Kasumi-1 (cell line): ENCODE data around the gene PRLR.
"Not testable (repeated sequence)": the region's sequence is repeated elsewhere in the genome, so short reads cannot be mapped to it uniquely, and the experiment has no call there.

Experiments used
- DNase-seq, 2 experiments: peaks; one replicate each; lab custom pipeline; 2025; lab: John Stamatoyannopoulos, UW

The PRLR gene

DNA sequence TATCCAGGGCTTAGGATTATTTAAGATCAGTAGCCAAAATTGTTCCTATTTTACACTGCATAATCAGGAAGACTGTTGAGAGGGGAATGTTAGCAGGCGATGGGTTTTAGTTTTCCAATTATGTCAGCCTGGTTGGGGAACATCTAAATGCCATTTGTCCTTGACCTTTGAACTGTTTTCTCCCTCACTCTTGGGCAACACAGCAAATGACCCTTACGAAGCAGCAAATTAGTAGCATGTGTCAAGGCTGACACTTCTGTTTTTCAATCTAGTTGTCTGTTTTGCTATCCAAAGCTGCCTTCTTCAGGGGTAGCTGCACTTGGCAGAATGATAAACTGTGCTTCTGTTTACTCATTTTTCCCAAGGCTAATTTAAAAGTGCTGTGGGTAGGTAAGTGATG lies 104.5 kb downstream of the PRLR start:
- DNase-seq: no peak

DNA sequence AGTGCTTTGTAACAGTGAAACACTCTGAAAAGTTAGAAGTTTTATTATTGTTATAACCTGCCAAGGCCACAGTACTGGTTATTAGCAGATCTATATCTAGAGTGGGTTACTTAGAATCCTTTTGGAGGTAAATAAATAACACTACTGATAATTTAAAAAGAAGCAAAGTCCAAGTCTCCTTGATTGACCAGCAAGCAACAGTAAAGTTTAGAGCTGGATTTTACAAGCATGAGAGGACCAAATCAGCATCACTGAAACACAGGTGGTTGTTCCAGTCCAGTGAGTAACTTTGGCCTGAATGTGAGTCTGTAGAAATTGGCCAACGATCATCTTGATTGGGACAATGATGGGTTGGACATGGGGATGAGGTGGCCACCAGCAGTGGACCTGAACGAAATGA lies 105.4 kb downstream of the PRLR start:
- no peak for DNase-seq

DNA sequence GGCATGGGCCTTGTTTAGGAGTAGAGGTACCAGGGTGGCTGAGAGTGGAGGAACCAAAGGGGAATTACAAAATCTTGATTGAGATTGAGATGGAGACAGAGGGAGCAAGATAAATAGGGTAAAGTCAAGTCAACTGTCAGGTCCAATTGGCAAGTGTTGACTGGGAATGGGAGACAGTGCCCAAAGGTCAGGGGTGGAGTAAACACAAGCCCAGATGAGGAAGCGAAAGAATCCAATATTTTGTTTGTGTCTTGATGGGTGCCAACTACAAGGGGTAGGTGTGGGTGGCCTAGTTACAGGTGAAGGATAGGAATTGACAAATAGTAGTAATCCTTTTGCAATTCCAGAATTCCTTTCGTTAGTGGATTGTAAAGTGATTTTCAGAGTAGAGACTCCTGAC lies 107.5 kb downstream of the PRLR start:
- DNase-seq: no peak

- DNase-seq: no peak
Measured at GRCh38 chr5:35120715-35121114, 109.6 kb downstream of the PRLR start.

DNA sequence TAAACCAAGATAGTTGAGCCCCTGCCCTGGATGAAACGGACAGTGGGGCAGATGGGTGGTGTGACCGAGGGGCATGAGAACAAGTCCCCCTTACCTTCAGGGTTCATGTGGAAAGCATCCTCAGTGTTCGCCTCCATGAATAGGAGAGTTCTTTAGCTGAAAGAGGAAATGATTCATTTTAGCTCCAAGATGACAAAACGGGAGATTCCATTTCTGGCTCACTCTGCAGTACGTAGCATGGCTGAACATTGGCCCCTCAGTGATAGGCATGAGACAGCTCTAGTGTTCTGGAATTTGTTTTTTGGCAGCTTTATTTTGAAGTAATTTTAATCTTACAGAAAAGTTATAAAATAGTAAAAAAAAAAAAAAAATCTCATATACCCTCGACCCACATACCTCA lies 112.3 kb downstream of the PRLR start:
- DNase-seq: no peak

GRCh38 chr5:35115920-35116319 lies 114.4 kb downstream of the PRLR start:
- DNase-seq: no peak

- DNase-seq: no peak
Measured at GRCh38 chr5:35114698-35115097, 115.6 kb downstream of the PRLR start.

DNA sequence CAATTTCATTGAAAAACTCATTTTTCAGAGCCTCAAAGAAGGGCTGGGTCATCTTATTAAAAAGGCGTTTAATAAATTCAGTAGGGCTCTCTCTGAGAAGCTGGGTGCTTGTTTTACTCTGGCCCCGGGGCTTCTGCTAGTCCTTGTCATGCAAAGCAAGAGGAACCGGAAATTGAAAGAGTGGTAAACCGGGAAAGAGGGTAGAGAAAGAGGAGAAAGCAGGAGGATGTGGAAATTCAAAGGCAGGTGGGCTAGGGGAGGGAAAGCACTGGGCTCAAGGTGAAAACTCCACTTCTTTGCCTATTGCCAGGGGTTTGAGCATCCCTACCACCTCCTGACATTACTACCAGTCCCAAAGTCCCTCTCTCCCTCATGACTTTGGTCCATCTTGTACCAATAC lies 118.0 kb downstream of the PRLR start:
- no peak for DNase-seq

DNA sequence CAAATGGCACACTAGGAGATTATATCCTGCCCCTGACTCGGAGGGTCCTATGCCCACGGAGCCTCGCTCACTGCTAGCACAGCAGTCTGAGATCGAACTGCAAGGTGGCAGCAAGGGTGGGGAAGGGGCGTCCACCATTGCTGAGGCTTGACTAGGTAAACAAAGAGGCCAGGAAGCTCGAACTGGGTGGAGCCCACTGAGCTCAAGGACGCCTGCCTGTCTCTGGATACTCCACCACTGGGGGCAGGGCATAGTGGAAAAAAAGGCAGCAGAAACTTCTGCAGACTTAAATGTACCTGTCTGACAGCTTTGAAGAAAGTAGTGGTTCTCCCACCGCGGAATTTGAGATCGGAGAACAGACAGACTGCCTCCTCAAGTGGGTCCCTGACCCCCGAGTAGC lies 125.7 kb downstream of the PRLR start:
- not testable (repeated sequence) for DNase-seq

GRCh38 chr5:35103637-35104299 lies 126.5 kb downstream of the PRLR start:
- no peak for DNase-seq

GRCh38 chr5:35101720-35102119 lies 128.6 kb downstream of the PRLR start:
- DNase-seq: not testable (repeated sequence)

DNA sequence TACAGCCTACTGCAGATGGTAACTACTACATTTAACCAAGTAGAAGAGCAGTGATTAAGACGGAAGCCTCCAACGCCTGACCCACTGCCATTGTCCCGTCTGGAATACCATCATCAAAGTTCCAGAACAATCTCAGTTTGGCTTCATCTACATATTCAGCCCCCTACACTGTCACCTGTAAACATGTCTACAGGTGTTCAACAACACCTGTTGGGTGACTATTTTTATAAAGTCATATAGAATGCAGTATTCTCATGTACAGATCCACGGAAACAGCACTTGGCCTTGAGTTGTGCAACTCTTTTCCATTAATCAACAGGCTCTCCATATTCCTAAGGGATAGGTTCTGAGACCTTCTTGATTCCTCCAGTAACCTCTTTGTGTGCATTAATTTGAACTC lies 129.3 kb downstream of the PRLR start:
- no peak for DNase-seq

- no peak for DNase-seq
Measured at GRCh38 chr5:35098214-35098613, 132.1 kb downstream of the PRLR start.

GRCh38 chr5:35096932-35097331 lies 133.4 kb downstream of the PRLR start:
- no peak for DNase-seq

GRCh38 chr5:35096216-35096615 lies 134.1 kb downstream of the PRLR start:
- DNase-seq: no peak

DNA sequence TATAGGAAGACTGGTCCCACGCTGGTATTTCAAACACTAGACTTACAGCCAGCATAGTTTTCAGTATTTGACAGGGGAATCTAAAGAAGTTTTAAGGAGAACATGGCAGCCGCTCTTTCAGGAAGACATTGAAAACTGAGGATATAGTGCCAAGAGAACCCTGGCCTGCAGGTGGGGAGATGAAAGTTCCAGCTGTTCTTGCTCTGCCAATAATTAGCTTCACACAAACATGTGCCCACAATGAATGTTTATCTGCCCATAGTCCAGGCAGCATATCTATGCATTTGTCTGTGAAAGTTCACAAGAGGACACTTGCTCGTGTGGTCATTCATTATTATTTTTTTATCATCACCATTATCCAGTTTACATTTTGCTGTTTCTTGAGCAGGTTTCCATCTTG lies 134.9 kb downstream of the PRLR start:
- no peak for DNase-seq

DNA sequence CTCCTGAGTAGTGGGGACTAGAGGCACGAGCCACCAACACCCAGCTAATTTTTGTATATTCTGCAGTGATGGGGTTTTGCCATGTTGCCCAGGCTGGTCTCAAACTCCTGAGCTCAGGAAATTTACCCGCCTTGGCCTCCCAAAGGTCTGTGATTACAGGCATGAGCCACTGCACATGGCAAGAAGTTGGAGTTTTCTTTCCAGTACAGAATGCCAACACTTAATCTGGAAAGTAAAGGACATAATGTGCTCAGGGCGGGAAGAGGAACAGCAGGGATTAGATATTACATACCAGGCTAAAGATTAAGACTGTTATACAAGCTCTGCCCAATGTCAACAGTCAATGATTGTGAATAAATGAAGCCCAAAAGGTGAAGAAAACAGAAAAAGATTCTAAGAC lies 135.3 kb downstream of the PRLR start:
- DNase-seq: no peak

GRCh38 chr5:35092703-35093102 lies 137.6 kb downstream of the PRLR start:
- no peak for DNase-seq

- DNase-seq: no peak
Measured at GRCh38 chr5:35091704-35092103, 138.6 kb downstream of the PRLR start.

- peak; percentile 59 to 84 for DNase-seq
Measured at GRCh38 chr5:35089334-35090314, 140.7 kb downstream of the PRLR start.

GRCh38 chr5:35087991-35088390 lies 142.3 kb downstream of the PRLR start:
- no peak for DNase-seq

GRCh38 chr5:35083150-35083549 lies 147.1 kb downstream of the PRLR start:
- no peak for DNase-seq

DNA sequence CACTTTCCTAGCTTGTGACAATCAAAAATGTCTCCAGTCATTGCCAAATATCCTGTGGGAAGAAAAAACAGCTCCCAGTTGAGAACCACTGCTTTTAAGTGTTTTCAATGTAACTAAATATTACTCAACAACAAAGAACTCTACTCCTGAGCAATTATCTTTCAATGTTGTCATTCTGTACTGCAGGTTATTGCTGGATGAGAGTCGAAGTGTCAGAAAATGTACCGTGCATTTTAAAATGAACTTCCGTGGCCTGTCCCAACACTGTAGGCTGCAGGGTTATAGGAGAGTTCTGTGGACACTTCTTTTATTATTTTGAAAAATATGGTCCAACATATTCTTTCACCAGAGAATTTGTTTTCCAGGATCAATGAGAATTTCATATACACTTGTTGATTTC lies 147.8 kb downstream of the PRLR start:
- DNase-seq: no peak
